HepG2 (cell line): Measurements from ENCODE around the gene IQCB1. TPM values are rescaled to one million over a fixed set of nuclear protein-coding genes. Genes with fewer than 3 reads are reported as not detected.

ENCODE experiments used
- CREM ChIP-seq, 2 experiments: sonication (generic) in 1 of 2; formaldehyde crosslinking in 1 of 2; IDR thresholded peaks; 2 replicates each; pipeline versions ENCODE4 v1.4.0 to v1.6.1; 2016 to 2020; ENCODE audit warnings: antibody characterized with exemption in 1 of 2, mild to moderate bottlenecking in 1 of 2, missing genetic modification reagents in 1 of 2
- ETV6 ChIP-seq: sonication (generic); formaldehyde crosslinking; conservative IDR thresholded peaks from 2 replicates; pipeline ENCODE4 v1.4.0; 2020; ENCODE audit warnings: missing genetic modification reagents
- GMEB1 ChIP-seq: sonication (generic); formaldehyde crosslinking; IDR thresholded peaks from 2 replicates; pipeline ENCODE4 v1.5.1; 2020; ENCODE audit warnings: missing genetic modification reagents, mild to moderate bottlenecking, borderline replicate concordance
- GPBP1L1 ChIP-seq: sonication (generic); formaldehyde crosslinking; IDR thresholded peaks from 2 replicates; pipeline ENCODE4 v1.5.0; 2020; ENCODE audit warnings: mild to moderate bottlenecking, missing genetic modification reagents
- MLXIP ChIP-seq: sonication (generic); formaldehyde crosslinking; IDR thresholded peaks from 2 replicates; pipeline ENCODE4 v1.9.0; 2021; ENCODE audit warnings: missing genetic modification reagents, borderline replicate concordance
- NFAT5 ChIP-seq: sonication (generic); formaldehyde crosslinking; IDR thresholded peaks from 2 replicates; pipeline ENCODE4 v1.4.0; 2020; ENCODE audit warnings: missing genetic modification reagents
- PHF8 ChIP-seq: sonication (generic); formaldehyde crosslinking; IDR thresholded peaks from 2 replicates; pipeline ENCODE4 v1.5.0; 2020; ENCODE audit warnings: missing genetic modification reagents
- SMAD9 ChIP-seq: sonication (generic); formaldehyde crosslinking; IDR thresholded peaks from 2 replicates; pipeline ENCODE4 v1.5.1; 2020; ENCODE audit warnings: mild to moderate bottlenecking, missing genetic modification reagents
- SRSF1 ChIP-seq: fragments of 200-400 bp; formaldehyde crosslinking; optimal IDR thresholded peaks from 2 replicates; pipeline ENCODE3; 2017; ENCODE audit warnings: mild to moderate bottlenecking, low read depth, low read length, moderate library complexity
- YY1 ChIP-seq: IDR thresholded peaks from 2 replicates; pipeline ENCODE4 v1.6.1; 2011; ENCODE audit warnings: low read length, low read depth, moderate library complexity, mild to moderate bottlenecking; ENCODE audit not compliant: insufficient read depth, insufficient replicate concordance
- ZNF576 ChIP-seq: sonication (generic); formaldehyde crosslinking; IDR thresholded peaks from 2 replicates; pipeline ENCODE4 v1.4.0; 2020; ENCODE audit warnings: mild to moderate bottlenecking, missing genetic modification reagents
- ZNF670 ChIP-seq: sonication (generic); formaldehyde crosslinking; IDR thresholded peaks from 2 replicates; pipeline ENCODE4 v1.8.0; 2022; ENCODE audit warnings: mild to moderate bottlenecking, missing genetic modification reagents, borderline replicate concordance
- ZNF703 ChIP-seq: sonication (generic); formaldehyde crosslinking; IDR thresholded peaks from 2 replicates; pipeline ENCODE4 v1.5.1; 2020; ENCODE audit warnings: missing genetic modification reagents, mild to moderate bottlenecking, moderate library complexity, borderline replicate concordance
- ZNF747 ChIP-seq: sonication (generic); formaldehyde crosslinking; IDR thresholded peaks from 2 replicates; pipeline ENCODE4 v1.8.1; 2023; ENCODE audit warnings: missing genetic modification reagents, mild to moderate bottlenecking, borderline replicate concordance
- ZNF766 ChIP-seq: sonication (generic); formaldehyde crosslinking; IDR thresholded peaks from 2 replicates; pipeline ENCODE4 v1.5.0; 2020; ENCODE audit warnings: missing genetic modification reagents, borderline replicate concordance
- ZSCAN22 ChIP-seq: sonication (generic); formaldehyde crosslinking; IDR thresholded peaks from 2 replicates; pipeline ENCODE4 v1.4.0; 2020; ENCODE audit warnings: mild to moderate bottlenecking, missing genetic modification reagents
- polyA plus RNA-seq, 8 experiments: library from polyadenylated mRNA; depleted of rRNA in 3 of 8; stranded (reverse) in 7 of 8; unstranded in 1 of 8; fragments of >200 nt; fragmentation: Illumina TruSeq in 4 of 8; extraction: Trizol in 4 of 8; gene quantifications; 2 replicates each; pipeline versions ENCODE4 v1.2.1 to v1.2.3, GENCODE V29; 2011 to 2016; ENCODE audit warnings: low read depth in 4 of 8, missing spikeins in 1 of 8, mixed read lengths in 1 of 8; ENCODE audit not compliant: insufficient read depth in 1 of 8
- total RNA-seq, 5 experiments: library from RNA; depleted of rRNA; stranded (reverse); fragments of >200 nt; fragmentation: Illumina TruSeq; extraction: Trizol; gene quantifications; 2 replicates each; pipeline ENCODE4 v1.2.3, GENCODE V29; 2016; ENCODE audit warnings: low read depth in 1 of 5

Gene IQCB1
- total and polyA plus RNA-seq, 2 of the 13 experiments (the other 11 are each of a cell fraction or from before 2014, with no cell fraction given): 18.0 to 41.4 TPM

GRCh38 chr3:121834671-121835464 lies at the start of gene IQCB1, which contains the start of gene EAF2 (continued):
- no peak for TF ChIP-seq ZSCAN22 (CRISPR knock-in tag)
- no peak for TF ChIP-seq SRSF1
- TF ChIP-seq NFAT5 (CRISPR knock-in tag): peak; percentile 16; the same call in 1 of the 2 replicates
- no peak for TF ChIP-seq ZNF703
- TF ChIP-seq GPBP1L1 (CRISPR knock-in tag): no peak
- no peak for TF ChIP-seq SMAD9 (CRISPR knock-in tag)
- peak; percentile 96 for TF ChIP-seq GMEB1 (CRISPR knock-in tag)
- TF ChIP-seq ZNF576 (CRISPR knock-in tag): no peak
- no peak for TF ChIP-seq MLXIP (CRISPR knock-in tag)
- TF ChIP-seq ZNF670 (CRISPR knock-in tag): no peak
- TF ChIP-seq ZNF766 (CRISPR knock-in tag): no peak
- TF ChIP-seq ETV6 (CRISPR knock-in tag): no peak
- TF ChIP-seq PHF8 (CRISPR knock-in tag): peak; percentile 94
- TF ChIP-seq CREM (IDR thresholded peaks at IDR 0.05): 0 out of 2 replicates have a peak, but pooled peaks have one; percentile 48
- no peak for TF ChIP-seq CREM (CRISPR knock-in tag; IDR thresholded peaks at IDR 0.05)
- peak; percentile 83; the same call in 1 of the 2 replicates for TF ChIP-seq ZNF747 (CRISPR knock-in tag)
- no peak for TF ChIP-seq YY1
